Stomach (tissue), 9 donors: ENCODE measurements around the gene HMSD. TPM values are rescaled to one million over a fixed set of nuclear protein-coding genes. Genes with fewer than 3 reads are reported as not detected.

ENCODE experiments used
- DNase-seq, 2 donors: peaks; one replicate each; pipeline versions ENCODE4 v3.0.0 to v3.0.0-alpha.2; 2013 to 2019
- H3K27ac ChIP-seq, 5 donors: fragments of 200-600 bp in 4 of 5; sonication (generic) in 4 of 5; one replicate each; pipeline ENCODE4 v1.5.1; 2013 to 2019; ENCODE audit warnings: mild to moderate bottlenecking in 1 of 5, moderate library complexity in 1 of 5
- H3K27me3 ChIP-seq, 3 donors: fragments of 200-600 bp; sonication (generic); one replicate each; pipeline ENCODE4 v1.5.1; 2017 to 2019; ENCODE audit warnings: mixed run types in 1 of 3
- H3K36me3 ChIP-seq, 4 donors: fragments of 200-600 bp; sonication (generic); 1 replicate in 3 of 4; 2 replicates in 1 of 4; pipeline ENCODE4 v1.5.1; 2016 to 2019
- H3K4me1 ChIP-seq, 4 donors: fragments of 200-600 bp; sonication (generic); one replicate each; pipeline ENCODE4 v1.5.1; 2016 to 2019
- H3K4me3 ChIP-seq, 4 donors: fragments of 200-600 bp; sonication (generic) in 3 of 4; one replicate each; pipeline ENCODE4 v1.5.1; 2016 to 2019; ENCODE audit warnings: mild to moderate bottlenecking in 1 of 4
- H3K9me3 ChIP-seq, 4 donors: fragments of 200-600 bp; sonication (generic); one replicate each; pipeline ENCODE4 v1.5.1; 2016 to 2019
- EP300 ChIP-seq: sonication (generic); formaldehyde crosslinking; IDR thresholded peaks from one replicate; pipeline ENCODE4 v1.6.1; 2017; ENCODE audit warnings: antibody characterized with exemption
- POLR2A ChIP-seq, 4 donors: fragments of 450-650 bp; IDR thresholded peaks; one replicate each; pipeline ENCODE4 v1.6.1; 2016; ENCODE audit warnings: antibody characterized with exemption in 4 of 4, control low read depth in 2 of 4, mild to moderate bottlenecking in 1 of 4, moderate library complexity in 1 of 4
- POLR2AphosphoS5 ChIP-seq, 3 donors: sonication (generic); formaldehyde crosslinking; IDR thresholded peaks; one replicate each; pipeline ENCODE4 v1.6.1; 2016; ENCODE audit warnings: antibody characterized with exemption in 3 of 3
- WGBS, 5 donors: extraction: QIAGEN DNeasy Blood & Tissue Kit in 3 of 5; methylation state at CpG; one replicate each; pipeline versions ENCODE4 v1.1.5 to v1.1.7; 2013 to 2018; 5-methylcytosine and 5-hydroxymethylcytosine counted together
- intact Hi-C: fragments of 100-400 bp; cut with DNase I; formaldehyde crosslinking; loops from one replicate; pipeline ENCODE4 v1.15.1; 2023; ENCODE audit warnings: low total_unique reads
- polyA plus RNA-seq, 3 donors: library from polyadenylated mRNA; stranded (reverse); fragments of 200-250 nt; gene quantifications; one replicate each; pipeline ENCODE4 v1.2.3, GENCODE V29; 2013
- total RNA-seq, 5 donors: library from RNA; depleted of rRNA; stranded (reverse); fragments of >200 nt; gene quantifications; one replicate each; pipeline versions ENCODE4 v1.1.0 to v1.2.3, GENCODE V29; 2014 to 2016
- TF ChIP-seq, protein P1 (sequence below), 7 experiments: fragments of 450-650 bp in 4 of 7; fragments of 200-600 bp in 3 of 7; sonication (generic) in 3 of 7; IDR thresholded peaks; one replicate each; pipeline ENCODE4 v1.5.1; 2016 to 2019; ENCODE audit warnings: antibody characterized with exemption in 7 of 7, control low read depth in 2 of 7, mild to moderate bottlenecking in 1 of 7
- donor health status: healthy with polysubstance abuse.
- donor health status: Bipolar disorder and iron deficiency.
- donor health status: healthy.

The HMSD gene
- total and polyA plus RNA-seq, 8 donors: 0.10 to 0.31 (median 0.19) TPM; not detected in 5

DNA sequence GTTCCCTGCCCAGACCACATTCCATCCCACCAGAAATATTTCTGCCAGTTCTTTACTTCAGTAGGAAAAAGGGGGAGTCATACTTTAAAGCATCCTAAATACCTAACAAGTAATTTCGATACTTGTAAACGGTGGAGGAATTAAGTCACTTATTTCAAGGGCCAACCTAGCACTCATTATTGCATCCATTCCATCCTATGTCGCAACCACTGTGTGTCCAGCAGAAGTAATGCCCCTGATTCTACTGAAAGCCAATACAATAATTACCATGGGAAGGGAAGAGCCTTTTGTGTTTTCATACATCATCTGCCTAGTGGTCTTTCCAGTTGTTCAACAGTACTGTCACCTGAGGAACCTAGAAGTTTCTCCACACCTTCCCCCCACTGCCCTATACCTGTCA is 33.3 kb downstream of the HMSD start:
- 82 to 98% (median 92%) methylated on average over 3 of the region's 3 CpGs for WGBS, 5 donors
- intact Hi-C loops: no loop called here
- no peak overlapping the region for H3K27ac ChIP-seq
- H3K27me3 ChIP-seq: no peaks in the 10 kb centered on the region
- no peak for TF ChIP-seq POLR2AphosphoS5 (IDR thresholded peaks at IDR 0.05)
- TF ChIP-seq, protein P1, sequence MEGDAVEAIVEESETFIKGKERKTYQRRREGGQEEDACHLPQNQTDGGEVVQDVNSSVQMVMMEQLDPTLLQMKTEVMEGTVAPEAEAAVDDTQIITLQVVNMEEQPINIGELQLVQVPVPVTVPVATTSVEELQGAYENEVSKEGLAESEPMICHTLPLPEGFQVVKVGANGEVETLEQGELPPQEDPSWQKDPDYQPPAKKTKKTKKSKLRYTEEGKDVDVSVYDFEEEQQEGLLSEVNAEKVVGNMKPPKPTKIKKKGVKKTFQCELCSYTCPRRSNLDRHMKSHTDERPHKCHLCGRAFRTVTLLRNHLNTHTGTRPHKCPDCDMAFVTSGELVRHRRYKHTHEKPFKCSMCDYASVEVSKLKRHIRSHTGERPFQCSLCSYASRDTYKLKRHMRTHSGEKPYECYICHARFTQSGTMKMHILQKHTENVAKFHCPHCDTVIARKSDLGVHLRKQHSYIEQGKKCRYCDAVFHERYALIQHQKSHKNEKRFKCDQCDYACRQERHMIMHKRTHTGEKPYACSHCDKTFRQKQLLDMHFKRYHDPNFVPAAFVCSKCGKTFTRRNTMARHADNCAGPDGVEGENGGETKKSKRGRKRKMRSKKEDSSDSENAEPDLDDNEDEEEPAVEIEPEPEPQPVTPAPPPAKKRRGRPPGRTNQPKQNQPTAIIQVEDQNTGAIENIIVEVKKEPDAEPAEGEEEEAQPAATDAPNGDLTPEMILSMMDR (IDR thresholded peaks at IDR 0.05): no peak
- no peak for TF ChIP-seq EP300
- TF ChIP-seq POLR2A (IDR thresholded peaks at IDR 0.05): no peak
- H3K9me3 ChIP-seq: no peaks in the 10 kb centered on the region
- peaks cover 0 to 17% (median 8%) of the 10 kb centered on the region in 4 donors for H3K4me1 ChIP-seq
- H3K36me3 ChIP-seq: peaks cover 23 to 62% (median 55%) of the 10 kb centered on the region in 4 donors
- no peak for DNase-seq
- H3K4me3 ChIP-seq: no peak overlapping the region

DNA sequence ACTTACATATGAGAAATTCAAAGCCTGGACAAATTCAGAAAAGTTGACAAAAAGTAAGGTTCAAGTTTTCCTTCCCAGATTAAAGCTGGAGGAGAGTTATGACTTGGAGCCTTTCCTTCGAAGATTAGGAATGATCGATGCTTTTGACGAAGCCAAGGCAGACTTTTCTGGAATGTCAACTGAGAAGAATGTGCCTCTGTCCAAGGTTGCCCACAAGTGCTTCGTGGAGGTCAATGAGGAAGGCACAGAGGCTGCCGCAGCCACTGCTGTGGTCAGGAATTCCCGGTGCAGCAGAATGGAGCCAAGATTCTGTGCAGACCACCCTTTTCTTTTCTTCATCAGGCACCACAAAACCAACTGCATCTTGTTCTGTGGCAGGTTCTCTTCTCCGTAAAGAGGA is 37.8 kb downstream of the HMSD start:
- Histone ChIP-seq H3K4me3 (no peak overlapping the region), H3K27me3 (no peaks in the 10 kb centered on the region), H3K4me1 (no peaks in the 10 kb centered on the region), H3K27ac (no peak overlapping the region), H3K9me3 (no peaks in the 10 kb centered on the region), H3K36me3 (peaks cover 16 to 63% (median 52%) of the 10 kb centered on the region in 4 donors)
- TF ChIP-seq, protein P1 (IDR thresholded peaks at IDR 0.05): no peak
- TF ChIP-seq POLR2A (IDR thresholded peaks at IDR 0.05): no peak
- TF ChIP-seq EP300: no peak
- no peak for TF ChIP-seq POLR2AphosphoS5 (IDR thresholded peaks at IDR 0.05)
- intact Hi-C loops: no loop called here
- WGBS, 5 donors: 80 to 88% (median 82%) methylated on average over 7 of the region's 7 CpGs
- DNase-seq: no peak

DNA sequence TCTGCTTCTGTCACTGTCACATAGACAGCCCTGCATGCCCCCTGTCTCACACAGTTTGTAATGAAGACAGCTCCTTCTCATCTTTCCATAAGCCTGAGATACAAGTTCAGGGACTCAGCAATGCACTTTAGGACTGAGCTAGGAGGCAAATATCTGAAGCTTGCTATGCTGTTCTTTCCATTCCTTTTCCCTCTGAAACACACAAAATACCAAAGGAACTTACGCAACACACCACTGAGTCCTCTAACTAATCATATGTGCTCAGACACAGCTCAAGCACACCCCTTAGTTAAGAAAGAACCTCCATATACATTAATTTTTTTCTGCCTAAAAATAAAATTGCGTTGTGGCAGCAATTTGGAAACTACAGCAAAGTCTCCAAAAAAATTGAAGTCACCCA is 38.6 kb downstream of the HMSD start:
- peaks cover 8 to 54% (median 43%) of the 10 kb centered on the region in 4 donors for H3K36me3 ChIP-seq
- no peak for TF ChIP-seq EP300
- TF ChIP-seq, protein P1 (IDR thresholded peaks at IDR 0.05): no peak
- DNase-seq: no peak
- no peaks in the 10 kb centered on the region for H3K27me3 ChIP-seq
- H3K27ac ChIP-seq: no peak overlapping the region
- WGBS, 5 donors: 67 to 88% (median 85%) methylated on average over 2 of the region's 2 CpGs
- no peaks in the 10 kb centered on the region for H3K4me1 ChIP-seq
- intact Hi-C loops: no loop called here
- no peak overlapping the region for H3K4me3 ChIP-seq
- no peaks in the 10 kb centered on the region for H3K9me3 ChIP-seq

DNA sequence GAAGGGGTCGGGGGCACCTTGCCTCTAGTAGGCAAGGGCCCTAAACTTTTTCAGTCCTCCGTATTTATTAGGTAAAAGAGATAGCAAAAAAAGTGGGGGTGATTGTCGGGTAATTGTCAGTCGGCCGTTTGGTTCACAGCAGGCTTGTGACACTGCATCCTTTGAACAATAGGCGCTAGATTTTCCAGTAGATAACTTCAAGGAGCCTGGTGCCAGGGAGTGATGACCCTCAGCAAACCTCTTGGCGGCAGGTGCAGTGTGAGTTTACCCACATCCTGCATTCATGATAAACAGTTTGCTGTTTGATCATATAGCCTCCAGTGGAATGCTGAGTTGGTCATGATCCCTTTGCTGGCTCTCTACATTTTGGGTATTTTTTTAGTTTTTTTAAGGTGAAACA is 43.6 kb downstream of the HMSD start:
- no peak for TF ChIP-seq EP300
- TF ChIP-seq POLR2AphosphoS5 (IDR thresholded peaks at IDR 0.05): no peak
- TF ChIP-seq, protein P1 (IDR thresholded peaks at IDR 0.05): no peak
- TF ChIP-seq POLR2A (IDR thresholded peaks at IDR 0.05): no peak
- intact Hi-C loops: no loop called here

More for the DNA sequence above, 43.6 kb downstream of the HMSD start:
- 72 to 78% (median 73%) methylated on average over 7 of the region's 7 CpGs for WGBS, 5 donors
- H3K9me3 ChIP-seq: peaks cover 0 to 16% (median 8%) of the 10 kb centered on the region in 4 donors
- H3K27ac ChIP-seq: no peak overlapping the region
- H3K4me1 ChIP-seq: no peaks in the 10 kb centered on the region
- no peak for DNase-seq
- H3K4me3 ChIP-seq: no peak overlapping the region
- H3K27me3 ChIP-seq: no peaks in the 10 kb centered on the region
- peaks cover 0 to 9% (median 5%) of the 10 kb centered on the region in 4 donors for H3K36me3 ChIP-seq
